KG1 (cell line): ENCODE results near the gene FHL1.

Source experiments
- DNase-seq: peaks from one replicate; lab custom pipeline; 2025; lab: John Stamatoyannopoulos, UW

The FHL1 gene

DNA sequence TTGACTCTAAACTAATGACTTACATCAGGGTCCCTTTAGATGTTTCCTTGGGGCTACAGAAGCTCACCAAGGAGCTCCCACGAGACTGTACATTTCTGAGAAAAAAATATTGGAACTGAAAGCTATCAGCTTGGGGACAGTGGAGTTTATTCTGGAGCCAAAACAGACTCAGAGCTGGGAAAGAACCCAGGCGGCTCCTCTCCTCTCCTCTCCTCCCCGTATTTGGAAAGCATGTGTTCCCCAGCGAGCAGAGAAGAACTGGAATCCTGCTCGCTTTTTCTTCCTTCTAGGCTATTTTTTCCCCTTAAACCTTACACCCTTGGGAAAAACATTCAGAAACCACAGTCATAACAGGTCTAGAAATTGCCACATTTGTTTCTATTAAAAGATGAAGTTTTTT lies 108.2 kb downstream of the FHL1 start:
- DNase-seq: no peak

DNA sequence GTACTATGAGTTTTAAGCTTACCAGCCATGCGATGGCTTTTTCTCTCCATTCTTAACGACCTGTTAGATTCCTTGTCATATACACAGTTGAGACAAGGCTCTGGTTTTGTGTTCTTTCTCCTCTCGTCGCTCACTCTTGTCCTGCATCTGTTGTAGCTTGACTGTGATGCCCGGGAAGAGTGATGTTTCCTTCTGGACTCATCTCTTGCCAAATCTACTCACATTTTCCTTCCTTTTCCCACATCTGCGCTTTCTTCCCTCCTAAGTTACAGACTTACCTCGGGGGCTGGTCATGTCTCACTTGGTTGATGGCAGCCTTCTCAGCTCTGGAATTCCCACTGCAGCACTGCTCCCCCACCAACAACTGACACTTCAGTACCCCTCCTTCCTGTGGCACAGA lies 108.7 kb downstream of the FHL1 start:
- DNase-seq: no peak

DNA sequence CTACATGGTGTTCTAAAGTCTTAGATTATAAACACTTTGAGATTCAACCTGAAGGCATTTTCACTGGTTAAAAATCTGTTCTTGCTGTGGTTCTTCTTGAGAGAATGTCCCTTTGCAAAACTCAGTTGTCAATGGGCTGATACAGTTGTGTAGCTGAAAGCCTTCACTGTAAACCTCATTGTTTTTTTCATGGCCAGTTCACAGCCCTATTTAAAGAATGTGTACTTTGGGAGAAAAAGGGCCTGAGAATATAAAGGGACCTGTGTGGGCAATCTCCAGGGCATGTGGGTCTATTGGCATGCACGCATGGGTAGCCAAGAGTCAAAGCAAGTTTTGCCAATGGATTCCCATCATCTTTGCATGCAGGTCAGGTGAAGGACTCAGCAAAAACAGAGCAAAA lies 111.6 kb downstream of the FHL1 start:
- no peak for DNase-seq

DNA sequence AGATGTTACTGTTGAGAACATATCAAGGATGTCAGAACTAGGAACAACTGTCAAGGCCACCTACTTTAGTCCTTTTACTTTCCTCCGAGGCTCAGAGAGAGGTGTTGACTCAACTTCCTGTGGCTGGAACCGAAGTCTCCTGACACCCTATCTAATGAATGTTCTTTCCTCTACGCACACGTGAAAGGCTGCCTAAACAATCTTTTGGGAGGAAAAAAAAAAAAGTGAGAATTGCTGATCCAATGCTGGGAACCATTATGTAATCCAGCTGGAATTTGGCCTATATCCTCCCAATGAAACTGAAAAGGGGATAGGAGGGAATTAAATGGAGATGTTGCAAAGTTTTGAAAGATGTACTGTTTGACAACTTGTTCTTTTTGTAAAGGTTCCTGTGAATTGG lies 112.2 kb downstream of the FHL1 start:
- no peak for DNase-seq

DNA sequence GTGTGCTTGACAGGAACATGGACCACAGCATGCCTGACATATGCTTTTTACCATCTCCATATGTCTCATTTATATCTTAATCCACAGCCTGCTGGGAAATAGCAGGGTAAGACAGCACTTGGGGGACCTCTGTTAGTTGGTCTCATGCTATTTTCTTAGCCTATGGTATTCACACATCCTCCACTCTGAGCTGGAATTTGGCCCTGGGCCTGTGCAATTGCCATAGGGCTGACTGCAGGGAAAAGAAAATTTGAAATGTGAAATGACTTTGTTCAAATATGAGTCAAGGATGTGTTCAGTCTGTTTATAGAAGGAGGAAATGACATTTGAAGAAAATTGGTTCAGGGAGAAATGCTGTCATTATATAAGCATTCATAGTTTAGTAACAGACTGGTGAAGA lies 113.4 kb downstream of the FHL1 start:
- no peak for DNase-seq
